A549 (cell line): ENCODE data around the gene MAPKAP1. TPM values are rescaled to one million over a fixed set of nuclear protein-coding genes. Genes with fewer than 3 reads are reported as not detected.

ENCODE experiments used
- ATAC-seq, 2 experiments: fragments of 200-7000 bp in 1 of 2; fragments of >200 bp in 1 of 2; cut with Nextera tagmentation in 1 of 2; cut with Tn5 transposase in 1 of 2; 3 replicates each; pipeline versions ENCODE4 v1.8.0 to v1.9.1; 2018 to 2020; ENCODE audit warnings: mild to moderate bottlenecking in 1 of 2, moderate library complexity in 1 of 2
- CTCF ChIA-PET: fragments of 300-600 bp; sonication (Branson Sonifier 250); formaldehyde crosslinking; extraction: SDS; loops from one replicate; lab custom pipeline; 2021; ENCODE audit warnings: antibody characterized with exemption, inconsistent platforms; lab: Yijun Ruan, JAX
- POLR2A ChIA-PET: fragments of 350-600 bp; formaldehyde crosslinking; extraction: SDS; loops from one replicate; lab custom pipeline; 2021; ENCODE audit warnings: antibody characterized with exemption, inconsistent platforms; lab: Yijun Ruan, JAX
- DNase-seq, 2 experiments: peaks; one replicate each; pipeline versions ENCODE4 v3.0.0 to v3.0.0-alpha.2; 2011 to 2016; ENCODE audit warnings: low read depth in 1 of 2, low spot score in 1 of 2
- FAIRE-seq: peaks from 2 replicates; lab custom pipeline; 2011; peaks lifted over from hg19 to GRCh38; lab: Jason Lieb, UNC
- H3K27ac ChIP-seq, 2 experiments: fragments of >200 bp; sonication (Bioruptor Twin); formaldehyde crosslinking; 3 replicates each; pipeline ENCODE4 v1.5.1; 2016 to 2017
- H3K4me1 ChIP-seq: fragments of >200 bp; sonication (Bioruptor Twin); formaldehyde crosslinking; 3 replicates; pipeline ENCODE4 v1.6.1; 2016
- H3K4me2 ChIP-seq: fragments of >200 bp; sonication (Bioruptor Twin); formaldehyde crosslinking; 3 replicates; pipeline ENCODE4 v1.6.1; 2016
- H3K4me3 ChIP-seq: fragments of >200 bp; sonication (Bioruptor Twin); formaldehyde crosslinking; 3 replicates; pipeline ENCODE4 v1.5.1; 2016
- H3K9me3 ChIP-seq: fragments of >200 bp; sonication (Bioruptor Twin); formaldehyde crosslinking; 3 replicates; pipeline ENCODE4 v1.6.1; 2016
- BHLHE40 ChIP-seq: IDR thresholded peaks from 2 replicates; pipeline ENCODE4 v1.6.1; 2012; ENCODE audit warnings: low read depth, low read length, inconsistent platforms
- CHD2 ChIP-seq: fragments of 150-350 bp; IDR thresholded peaks from 2 replicates; pipeline ENCODE4 v1.6.1; 2014; ENCODE audit warnings: low read length; ENCODE audit not compliant: partially characterized antibody
- ESRRA ChIP-seq: fragments of 150-350 bp; IDR thresholded peaks from 2 replicates; pipeline ENCODE4 v1.6.1; 2014; ENCODE audit warnings: mild to moderate bottlenecking, low read length, borderline replicate concordance
- GATA3 ChIP-seq: IDR thresholded peaks from 2 replicates; pipeline ENCODE4 v1.6.1; 2012; ENCODE audit warnings: borderline replicate concordance
- HDAC2 ChIP-seq: fragments of 200-600 bp; sonication (generic); IDR thresholded peaks from 2 replicates; pipeline ENCODE4 v1.6.1; 2016
- JUN ChIP-seq, 2 experiments: fragments of >200 bp; sonication (Bioruptor Twin); formaldehyde crosslinking; IDR thresholded peaks; 2 replicates in 1 of 2; 3 replicates in 1 of 2; pipeline ENCODE4 v1.6.1; 2016 to 2017
- KDM1A ChIP-seq: fragments of 200-600 bp; sonication (generic); IDR thresholded peaks from 2 replicates; pipeline ENCODE4 v1.6.1; 2016; ENCODE audit warnings: low read depth, mild to moderate bottlenecking
- NPAS2 ChIP-seq: fragments of 250-450 bp; sonication (Bioruptor Pico); IDR thresholded peaks from 2 replicates; pipeline ENCODE4 v1.8.0; 2022; ENCODE audit warnings: mild to moderate bottlenecking, moderate library complexity, borderline replicate concordance
- PBX3 ChIP-seq: IDR thresholded peaks from 2 replicates; pipeline ENCODE4 v1.6.1; 2012
- PHF8 ChIP-seq: fragments of 200-600 bp; sonication (generic); IDR thresholded peaks from 2 replicates; pipeline ENCODE4 v1.6.1; 2016; ENCODE audit warnings: low read depth, mild to moderate bottlenecking, antibody characterized with exemption, moderate library complexity, borderline replicate concordance
- RARB ChIP-seq: fragments of 250-450 bp; sonication (Bioruptor Pico); IDR thresholded peaks from 2 replicates; pipeline ENCODE4 v1.8.0; 2021; ENCODE audit warnings: mild to moderate bottlenecking, moderate library complexity
- RCOR1 ChIP-seq: fragments of 150-350 bp; IDR thresholded peaks from 2 replicates; pipeline ENCODE4 v1.6.1; 2014; ENCODE audit warnings: antibody characterized with exemption, low read length, low read depth
- RFX5 ChIP-seq: fragments of 450-650 bp; IDR thresholded peaks from 2 replicates; pipeline ENCODE4 v1.7.1; 2014; ENCODE audit warnings: antibody characterized with exemption, mild to moderate bottlenecking, moderate library complexity
- SREBF2 ChIP-seq: fragments of 450-650 bp; IDR thresholded peaks from 2 replicates; pipeline ENCODE4 v1.6.1; 2014; ENCODE audit warnings: mild to moderate bottlenecking, moderate library complexity
- TFCP2L1 ChIP-seq: fragments of 250-450 bp; sonication (Bioruptor Pico); IDR thresholded peaks from 2 replicates; pipeline ENCODE4 v1.5.0; 2021; ENCODE audit warnings: mild to moderate bottlenecking
- ZFP36 ChIP-seq: fragments of 450-650 bp; IDR thresholded peaks from 2 replicates; pipeline ENCODE4 v1.6.1; 2014; ENCODE audit warnings: borderline replicate concordance; ENCODE audit not compliant: partially characterized antibody
- ZSCAN20 ChIP-seq: fragments of 250-450 bp; sonication (Bioruptor Pico); IDR thresholded peaks from 2 replicates; pipeline ENCODE4 v1.8.0; 2022; ENCODE audit warnings: mild to moderate bottlenecking, moderate library complexity
- WGBS: methylation state at CpG from one replicate; pipeline ENCODE4 v1.1.6; 2017; ENCODE audit errors: missing lambda C conversion rate; 5-methylcytosine and 5-hydroxymethylcytosine counted together
- polyA plus RNA-seq, 4 experiments: library from polyadenylated mRNA; depleted of rRNA in 3 of 4; stranded (reverse); fragments of >200 nt; fragmentation: RNase III in 1 of 4; extraction: RNeasy Plus Mini Kit Qiagen cat#74134 plus additional on column Dnase treatment in 1 of 4; gene quantifications; 2 replicates in 3 of 4; 3 replicates in 1 of 4; pipeline ENCODE4 v1.2.3, GENCODE V29; 2011 to 2017
- TF ChIP-seq, protein P1 (sequence below): fragments of 150-350 bp; IDR thresholded peaks from 2 replicates; pipeline ENCODE4 v1.6.1; 2014; ENCODE audit warnings: low read depth, mild to moderate bottlenecking, low read length
- TF ChIP-seq, protein P2 (sequence below): fragments of 450-650 bp; IDR thresholded peaks from 2 replicates; pipeline ENCODE4 v1.6.1; 2014; ENCODE audit warnings: antibody characterized with exemption

MAPKAP1 gene
- polyA plus RNA-seq, 2 of the 4 experiments (the other 2 are of a cell fraction), result 49.9 to 119 TPM

GRCh38 chr9:125455132-125455531 lies 251.9 kb downstream of the MAPKAP1 start:
- DNase-seq (no peak), FAIRE-seq (no peak), ATAC-seq (no peak)
- no peaks in the 10 kb centered on the region for H3K4me1 ChIP-seq
- WGBS, result 0% methylated on average over 1 of the region's 1 CpG
- TF ChIP-seq TFCP2L1 (no peak), KDM1A (no peak), JUN (IDR thresholded peaks at IDR 0.05) (no peak), ZSCAN20 (CRISPR knock-in tag) (no peak), RARB (no peak), RFX5 (no peak), NPAS2 (CRISPR knock-in tag) (no peak), HDAC2 (no peak), CHD2 (no peak), RCOR1 (no peak), ZFP36 (no peak)
- H3K27ac ChIP-seq, result no peak overlapping the region
- no peak overlapping the region for H3K4me2 ChIP-seq
- no peak overlapping the region for H3K4me3 ChIP-seq
- peaks cover 19% of the 10 kb centered on the region for H3K9me3 ChIP-seq
- POLR2A ChIA-PET, result no interaction called here
- CTCF ChIA-PET, result no interaction called here

DNA sequence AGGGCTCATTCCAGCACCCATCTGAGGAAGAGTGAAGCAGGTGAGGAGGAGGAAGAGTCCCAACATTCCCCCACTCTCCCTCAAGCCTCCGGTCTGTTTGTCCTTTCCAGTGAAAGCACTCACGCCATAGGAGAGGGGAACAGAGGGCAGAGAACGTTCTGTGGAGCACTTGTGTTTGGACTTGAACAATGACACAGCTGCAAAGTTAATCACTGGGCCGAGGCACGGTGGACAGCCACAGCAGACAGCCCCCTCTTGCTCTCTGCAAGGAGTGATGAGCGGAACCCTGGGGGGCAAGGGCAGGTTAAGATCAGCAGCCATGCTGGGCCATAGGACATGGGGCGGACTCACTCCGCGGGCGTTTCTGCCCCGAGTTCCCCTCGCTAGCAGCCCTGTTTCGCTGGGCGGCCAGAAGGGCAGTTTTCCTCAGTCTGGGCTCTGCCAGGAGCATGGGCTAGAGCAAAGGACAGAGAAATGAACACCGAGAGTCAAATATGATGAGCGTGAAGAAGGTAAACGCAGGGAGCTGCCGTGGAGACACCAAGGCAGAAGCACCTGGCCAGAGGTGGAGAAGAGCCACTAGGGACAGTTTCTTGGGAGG lies 259.7 kb downstream of the MAPKAP1 start:
- Histone ChIP-seq H3K9me3 (no peaks in the 10 kb centered on the region), H3K4me3 (no peak overlapping the region), H3K4me2 (no peak overlapping the region), H3K27ac (no peak overlapping the region), H3K4me1 (no peaks in the 10 kb centered on the region)
- WGBS, result 95% methylated on average over 18 of the region's 18 CpGs
- FAIRE-seq, result no peak
- POLR2A ChIA-PET, result no interaction called here
- no peak for TF ChIP-seq PBX3
- no peak for TF ChIP-seq ESRRA
- TF ChIP-seq, protein P1, sequence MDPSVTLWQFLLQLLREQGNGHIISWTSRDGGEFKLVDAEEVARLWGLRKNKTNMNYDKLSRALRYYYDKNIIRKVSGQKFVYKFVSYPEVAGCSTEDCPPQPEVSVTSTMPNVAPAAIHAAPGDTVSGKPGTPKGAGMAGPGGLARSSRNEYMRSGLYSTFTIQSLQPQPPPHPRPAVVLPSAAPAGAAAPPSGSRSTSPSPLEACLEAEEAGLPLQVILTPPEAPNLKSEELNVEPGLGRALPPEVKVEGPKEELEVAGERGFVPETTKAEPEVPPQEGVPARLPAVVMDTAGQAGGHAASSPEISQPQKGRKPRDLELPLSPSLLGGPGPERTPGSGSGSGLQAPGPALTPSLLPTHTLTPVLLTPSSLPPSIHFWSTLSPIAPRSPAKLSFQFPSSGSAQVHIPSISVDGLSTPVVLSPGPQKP, result no peak
- no peak for TF ChIP-seq BHLHE40
- TF ChIP-seq ZSCAN20 (CRISPR knock-in tag), result no peak
- no peak for TF ChIP-seq SREBF2
- no peak for ATAC-seq
- CTCF ChIA-PET, result interaction anchor here (0.8 to 1.1 kb wide), 2 partner anchors 9 to 40 kb away, joined by 3 read pairs; no protein-coding TSS in a partner anchor
- no peak for DNase-seq

DNA sequence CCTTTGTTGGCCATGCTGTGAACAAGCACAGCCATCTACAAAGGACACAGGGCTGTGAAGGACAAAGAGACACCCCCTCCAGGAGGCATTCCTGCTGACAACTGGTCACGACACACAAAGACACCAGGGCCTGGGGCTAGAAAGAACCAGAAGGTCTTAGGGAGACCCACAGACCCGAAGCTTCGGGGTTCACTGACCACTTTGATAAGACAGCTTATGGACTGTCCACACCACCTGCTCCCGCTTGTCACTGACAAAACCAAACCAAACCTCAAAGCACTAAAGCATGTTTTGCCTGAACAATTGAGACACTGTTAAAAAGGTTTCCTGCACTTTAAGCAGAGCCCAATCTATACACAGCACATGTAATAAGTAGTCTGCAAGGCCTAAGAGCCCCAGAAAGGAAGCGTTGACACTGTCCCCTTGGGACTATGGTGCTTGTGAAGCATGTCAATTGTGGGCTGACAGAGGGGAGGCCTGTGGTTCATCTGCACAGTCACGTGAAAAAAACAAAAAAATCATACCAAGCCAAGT lies 260.4 kb downstream of the MAPKAP1 start:
- 86% methylated on average over 6 of the region's 6 CpGs for WGBS
- no peak overlapping the region for H3K27ac ChIP-seq
- no peak for DNase-seq
- ChIA-PET CTCF (interaction anchor here (1.1 kb wide), 1 partner anchor 39 kb away, joined by 3 read pairs; no protein-coding TSS in a partner anchor), POLR2A (no interaction called here)
- H3K4me3 ChIP-seq, result no peak overlapping the region
- no peak for FAIRE-seq
- H3K4me1 ChIP-seq, result no peaks in the 10 kb centered on the region
- H3K9me3 ChIP-seq, result no peaks in the 10 kb centered on the region
- no peak overlapping the region for H3K4me2 ChIP-seq
- no peak for ATAC-seq
- TF ChIP-seq PHF8, result no peak
- TF ChIP-seq KDM1A, result no peak
- TF ChIP-seq, protein P2, sequence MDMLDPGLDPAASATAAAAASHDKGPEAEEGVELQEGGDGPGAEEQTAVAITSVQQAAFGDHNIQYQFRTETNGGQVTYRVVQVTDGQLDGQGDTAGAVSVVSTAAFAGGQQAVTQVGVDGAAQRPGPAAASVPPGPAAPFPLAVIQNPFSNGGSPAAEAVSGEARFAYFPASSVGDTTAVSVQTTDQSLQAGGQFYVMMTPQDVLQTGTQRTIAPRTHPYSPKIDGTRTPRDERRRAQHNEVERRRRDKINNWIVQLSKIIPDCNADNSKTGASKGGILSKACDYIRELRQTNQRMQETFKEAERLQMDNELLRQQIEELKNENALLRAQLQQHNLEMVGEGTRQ, result no peak
- TF ChIP-seq GATA3, result no peak
